WTC11 (cell line): ENCODE measurements around the gene CLEC2D. TPM values are rescaled to one million over a fixed set of nuclear protein-coding genes. Genes with fewer than 3 reads are reported as not detected.
A peak's percentile ranks its signal among the peaks of the same experiment; 100 is the strongest.

ENCODE experiments used
- ATAC-seq: fragments of 200-7000 bp; cut with Tn5 transposase; 2 replicates; pipeline ENCODE4 v1.10.0; 2021; ENCODE audit warnings: mild to moderate bottlenecking, moderate library complexity
- Bru-seq: library from RNA; stranded (reverse); fragments of 400-500 nt; gene quantifications from one replicate; lab custom pipeline; 2021; lab: Mats Ljungman, UMichigan
- CTCF ChIA-PET: fragments of 300-600 bp; sonication (Branson Sonifier 250); formaldehyde crosslinking; loops from one replicate; lab custom pipeline; 2021; ENCODE audit warnings: antibody characterized with exemption; lab: Charles Lee
- POLR2A ChIA-PET: fragments of 350-600 bp; sonication (Branson Sonifier 250); formaldehyde crosslinking; loops from one replicate; lab custom pipeline; 2021; ENCODE audit warnings: antibody characterized with exemption; lab: Charles Lee
- DNase-seq: peaks from one replicate; pipeline ENCODE4 v3.0.0; 2021; ENCODE audit warnings: low spot score
- H3K27ac Mint-ChIP-seq: 2 replicates; pipeline ENCODE4 v1.8.0; 2021; ENCODE audit warnings: mixed read lengths
- H3K27me3 Mint-ChIP-seq: 2 replicates; pipeline ENCODE4 v1.8.0; 2021; ENCODE audit warnings: low read depth, mild to moderate bottlenecking, moderate library complexity, mixed read lengths
- H3K36me3 Mint-ChIP-seq: 2 replicates; pipeline ENCODE4 v1.8.0; 2021; ENCODE audit warnings: mixed read lengths
- H3K4me1 Mint-ChIP-seq: 2 replicates; pipeline ENCODE4 v1.8.0; 2022; ENCODE audit warnings: mixed read lengths
- H3K4me3 Mint-ChIP-seq: 2 replicates; pipeline ENCODE4 v1.8.0; 2021; ENCODE audit warnings: mild to moderate bottlenecking, moderate library complexity, mixed read lengths
- H3K9me3 Mint-ChIP-seq: 2 replicates; pipeline ENCODE4 v1.8.0; 2021; ENCODE audit warnings: mixed read lengths
- CBFB ChIP-seq: sonication (generic); formaldehyde crosslinking; IDR thresholded peaks from 2 replicates; pipeline ENCODE4 v1.8.1; 2022; ENCODE audit warnings: mild to moderate bottlenecking, low read depth, missing genetic modification reagents
- KAT7 ChIP-seq: sonication (generic); formaldehyde crosslinking; IDR thresholded peaks from 2 replicates; pipeline ENCODE4 v1.8.1; 2023; ENCODE audit warnings: missing genetic modification reagents, mild to moderate bottlenecking, borderline replicate concordance
- MXD4 ChIP-seq: fragments of 250-450 bp; sonication (Bioruptor Pico); IDR thresholded peaks from 2 replicates; pipeline ENCODE4 v1.8.0; 2021; ENCODE audit warnings: mild to moderate bottlenecking, moderate library complexity, borderline replicate concordance
- RORB ChIP-seq: fragments of 250-450 bp; sonication (Bioruptor Pico); IDR thresholded peaks from 2 replicates; pipeline ENCODE4 v1.9.0; 2021; ENCODE audit warnings: mild to moderate bottlenecking
- long read RNA-seq, 3 experiments: library from RNA in 1 of 3; library from capped mRNA in 1 of 3; library from polyadenylated mRNA in 1 of 3; unstranded in 2 of 3; stranded (forward) in 1 of 3; transcript quantifications; one replicate each; pipeline ENCODE4 v2.0.0, GENCODE V29; 2021
- total RNA-seq: library from RNA; stranded (reverse); gene quantifications from 3 replicates; pipeline ENCODE4 v1.2.3, GENCODE V29; 2021
- TF ChIP-seq, protein P1 (sequence below): sonication (generic); formaldehyde crosslinking; IDR thresholded peaks from 2 replicates; pipeline ENCODE4 v1.8.1; 2023; ENCODE audit warnings: mild to moderate bottlenecking, missing genetic modification reagents, moderate library complexity
- TF ChIP-seq, protein P2 (sequence below): fragments of 200-600 bp; IDR thresholded peaks from 2 replicates; pipeline ENCODE4 v1.8.0; 2022; ENCODE audit warnings: antibody characterized with exemption
- TF ChIP-seq, protein P3 (sequence below): sonication (generic); formaldehyde crosslinking; IDR thresholded peaks from 2 replicates; pipeline ENCODE4 v1.8.0; 2022; ENCODE audit warnings: missing genetic modification reagents
- TF ChIP-seq, protein P4 (sequence below): sonication (generic); formaldehyde crosslinking; IDR thresholded peaks from 2 replicates; pipeline ENCODE4 v1.8.0; 2022; ENCODE audit warnings: mild to moderate bottlenecking, missing genetic modification reagents
- TF ChIP-seq, protein P5 (sequence below): sonication (generic); formaldehyde crosslinking; IDR thresholded peaks from 2 replicates; pipeline ENCODE4 v1.8.0; 2022; ENCODE audit warnings: mild to moderate bottlenecking, missing genetic modification reagents

Gene CLEC2D, protein sequence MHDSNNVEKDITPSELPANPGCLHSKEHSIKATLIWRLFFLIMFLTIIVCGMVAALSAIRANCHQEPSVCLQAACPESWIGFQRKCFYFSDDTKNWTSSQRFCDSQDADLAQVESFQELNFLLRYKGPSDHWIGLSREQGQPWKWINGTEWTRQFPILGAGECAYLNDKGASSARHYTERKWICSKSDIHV
- total RNA-seq (6.2 to 9.8 TPM (median 7.1 TPM) in 3 replicates), Bru-seq, nascent RNA (percentile 86 among the genes with signal in this experiment)
- long read RNA-seq, experiment 1, partial matches to known transcripts, result 0 of 2 reads
- long read RNA-seq, experiment 1, other reads (novel, unspliced or antisense), result 2 of 2 reads
- long read RNA-seq, experiment 2, partial matches to known transcripts, result 2 of 8 reads
- long read RNA-seq, experiment 2, other reads (novel, unspliced or antisense), result 6 of 8 reads
- long read RNA-seq, experiment 3, partial matches to known transcripts, result 0 of 1 reads
- long read RNA-seq, experiment 3, other reads (novel, unspliced or antisense), result 1 of 1 reads

DNA sequence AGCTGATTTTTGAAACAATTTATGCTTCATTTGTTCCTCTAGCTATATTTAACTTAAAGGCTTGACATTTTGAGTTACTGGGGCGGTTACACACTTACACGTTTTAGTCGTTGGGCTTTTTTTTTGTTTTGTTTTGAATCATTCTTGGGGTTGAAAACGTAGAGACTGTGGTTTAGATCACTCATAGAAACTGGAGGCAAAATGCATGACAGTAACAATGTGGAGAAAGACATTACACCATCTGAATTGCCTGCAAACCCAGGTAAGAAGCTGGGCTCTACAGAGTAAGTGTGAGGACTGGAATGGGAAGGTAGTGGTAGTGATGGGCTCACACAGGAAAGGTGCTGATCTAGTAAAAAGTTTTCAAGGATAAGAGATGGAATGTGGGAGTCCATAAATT, at the start of gene CLEC2D:
Gene CLEC2D (plus strand): TSS at position 180 of the 400 bp plus-strand sequence. CDS start 22 bp downstream, at position 202.
- POLR2A ChIA-PET, result no interaction called here

DNA sequence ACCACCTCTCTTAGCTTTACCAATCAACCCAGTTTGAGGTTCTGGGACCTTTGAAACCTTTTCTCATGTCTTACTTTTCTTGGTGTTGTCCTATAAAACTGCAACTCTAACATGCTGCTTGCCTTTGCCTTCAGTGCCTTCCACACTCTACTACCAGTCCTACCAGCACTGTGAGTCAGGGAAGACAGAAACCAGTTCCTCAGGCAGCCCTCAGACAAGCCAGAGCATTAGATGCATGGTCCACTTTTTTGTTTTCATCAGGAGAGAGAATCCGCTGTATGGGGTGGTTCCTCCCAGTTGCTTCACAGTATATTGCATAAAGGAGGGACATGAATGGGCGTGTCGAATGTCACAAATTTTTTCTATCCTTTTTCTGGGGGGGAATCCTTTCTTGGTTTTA, 44.5 kb upstream of the CLEC2D start:
- no peak overlapping the region for H3K27ac Mint-ChIP-seq
- TF ChIP-seq, protein P1, sequence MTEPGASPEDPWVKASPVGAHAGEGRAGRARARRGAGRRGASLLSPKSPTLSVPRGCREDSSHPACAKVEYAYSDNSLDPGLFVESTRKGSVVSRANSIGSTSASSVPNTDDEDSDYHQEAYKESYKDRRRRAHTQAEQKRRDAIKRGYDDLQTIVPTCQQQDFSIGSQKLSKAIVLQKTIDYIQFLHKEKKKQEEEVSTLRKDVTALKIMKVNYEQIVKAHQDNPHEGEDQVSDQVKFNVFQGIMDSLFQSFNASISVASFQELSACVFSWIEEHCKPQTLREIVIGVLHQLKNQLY (CRISPR knock-in tag), result no peak
- TF ChIP-seq, protein P2, sequence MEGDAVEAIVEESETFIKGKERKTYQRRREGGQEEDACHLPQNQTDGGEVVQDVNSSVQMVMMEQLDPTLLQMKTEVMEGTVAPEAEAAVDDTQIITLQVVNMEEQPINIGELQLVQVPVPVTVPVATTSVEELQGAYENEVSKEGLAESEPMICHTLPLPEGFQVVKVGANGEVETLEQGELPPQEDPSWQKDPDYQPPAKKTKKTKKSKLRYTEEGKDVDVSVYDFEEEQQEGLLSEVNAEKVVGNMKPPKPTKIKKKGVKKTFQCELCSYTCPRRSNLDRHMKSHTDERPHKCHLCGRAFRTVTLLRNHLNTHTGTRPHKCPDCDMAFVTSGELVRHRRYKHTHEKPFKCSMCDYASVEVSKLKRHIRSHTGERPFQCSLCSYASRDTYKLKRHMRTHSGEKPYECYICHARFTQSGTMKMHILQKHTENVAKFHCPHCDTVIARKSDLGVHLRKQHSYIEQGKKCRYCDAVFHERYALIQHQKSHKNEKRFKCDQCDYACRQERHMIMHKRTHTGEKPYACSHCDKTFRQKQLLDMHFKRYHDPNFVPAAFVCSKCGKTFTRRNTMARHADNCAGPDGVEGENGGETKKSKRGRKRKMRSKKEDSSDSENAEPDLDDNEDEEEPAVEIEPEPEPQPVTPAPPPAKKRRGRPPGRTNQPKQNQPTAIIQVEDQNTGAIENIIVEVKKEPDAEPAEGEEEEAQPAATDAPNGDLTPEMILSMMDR, result no peak
- no peak for TF ChIP-seq RORB (CRISPR knock-in tag)
- TF ChIP-seq, protein P3, sequence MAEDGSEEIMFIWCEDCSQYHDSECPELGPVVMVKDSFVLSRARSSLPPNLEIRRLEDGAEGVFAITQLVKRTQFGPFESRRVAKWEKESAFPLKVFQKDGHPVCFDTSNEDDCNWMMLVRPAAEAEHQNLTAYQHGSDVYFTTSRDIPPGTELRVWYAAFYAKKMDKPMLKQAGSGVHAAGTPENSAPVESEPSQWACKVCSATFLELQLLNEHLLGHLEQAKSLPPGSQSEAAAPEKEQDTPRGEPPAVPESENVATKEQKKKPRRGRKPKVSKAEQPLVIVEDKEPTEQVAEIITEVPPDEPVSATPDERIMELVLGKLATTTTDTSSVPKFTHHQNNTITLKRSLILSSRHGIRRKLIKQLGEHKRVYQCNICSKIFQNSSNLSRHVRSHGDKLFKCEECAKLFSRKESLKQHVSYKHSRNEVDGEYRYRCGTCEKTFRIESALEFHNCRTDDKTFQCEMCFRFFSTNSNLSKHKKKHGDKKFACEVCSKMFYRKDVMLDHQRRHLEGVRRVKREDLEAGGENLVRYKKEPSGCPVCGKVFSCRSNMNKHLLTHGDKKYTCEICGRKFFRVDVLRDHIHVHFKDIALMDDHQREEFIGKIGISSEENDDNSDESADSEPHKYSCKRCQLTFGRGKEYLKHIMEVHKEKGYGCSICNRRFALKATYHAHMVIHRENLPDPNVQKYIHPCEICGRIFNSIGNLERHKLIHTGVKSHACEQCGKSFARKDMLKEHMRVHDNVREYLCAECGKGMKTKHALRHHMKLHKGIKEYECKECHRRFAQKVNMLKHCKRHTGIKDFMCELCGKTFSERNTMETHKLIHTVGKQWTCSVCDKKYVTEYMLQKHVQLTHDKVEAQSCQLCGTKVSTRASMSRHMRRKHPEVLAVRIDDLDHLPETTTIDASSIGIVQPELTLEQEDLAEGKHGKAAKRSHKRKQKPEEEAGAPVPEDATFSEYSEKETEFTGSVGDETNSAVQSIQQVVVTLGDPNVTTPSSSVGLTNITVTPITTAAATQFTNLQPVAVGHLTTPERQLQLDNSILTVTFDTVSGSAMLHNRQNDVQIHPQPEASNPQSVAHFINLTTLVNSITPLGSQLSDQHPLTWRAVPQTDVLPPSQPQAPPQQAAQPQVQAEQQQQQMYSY (CRISPR knock-in tag), result no peak
- TF ChIP-seq, protein P4, sequence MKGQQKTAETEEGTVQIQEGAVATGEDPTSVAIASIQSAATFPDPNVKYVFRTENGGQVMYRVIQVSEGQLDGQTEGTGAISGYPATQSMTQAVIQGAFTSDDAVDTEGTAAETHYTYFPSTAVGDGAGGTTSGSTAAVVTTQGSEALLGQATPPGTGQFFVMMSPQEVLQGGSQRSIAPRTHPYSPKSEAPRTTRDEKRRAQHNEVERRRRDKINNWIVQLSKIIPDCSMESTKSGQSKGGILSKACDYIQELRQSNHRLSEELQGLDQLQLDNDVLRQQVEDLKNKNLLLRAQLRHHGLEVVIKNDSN, result no peak
- ATAC-seq, result no peak
- no peaks in the 10 kb centered on the region for H3K4me1 Mint-ChIP-seq
- H3K27me3 Mint-ChIP-seq, result no peaks in the 10 kb centered on the region
- no peaks in the 10 kb centered on the region for H3K36me3 Mint-ChIP-seq
- ChIA-PET POLR2A (no interaction called here), CTCF (interaction anchor here (1.1 kb wide), 1 partner anchor 156 kb away, joined by 4 read pairs; no protein-coding TSS in a partner anchor)
- H3K9me3 Mint-ChIP-seq, result peaks cover 4% of the 10 kb centered on the region; the same call in 1 of the 2 replicates
- DNase-seq, result no peak
- no peak overlapping the region for H3K4me3 Mint-ChIP-seq

More for the DNA sequence above, at the start of gene CLEC2D:
- CTCF ChIA-PET, result interaction anchor here (0.9 kb wide), 1 partner anchor 38 kb away, joined by 3 read pairs; no protein-coding TSS in a partner anchor
- no peak for ATAC-seq
- Mint-ChIP-seq H3K36me3 (peaks cover 12% of the 10 kb centered on the region), H3K27me3 (no peaks in the 10 kb centered on the region), H3K27ac (no peak within 1 kb of the TSS), H3K4me3 (no peak within 1 kb of the TSS), H3K9me3 (no peaks in the 10 kb centered on the region), H3K4me1 (peaks cover 17% of the 10 kb centered on the region)
- TF ChIP-seq, protein P5, sequence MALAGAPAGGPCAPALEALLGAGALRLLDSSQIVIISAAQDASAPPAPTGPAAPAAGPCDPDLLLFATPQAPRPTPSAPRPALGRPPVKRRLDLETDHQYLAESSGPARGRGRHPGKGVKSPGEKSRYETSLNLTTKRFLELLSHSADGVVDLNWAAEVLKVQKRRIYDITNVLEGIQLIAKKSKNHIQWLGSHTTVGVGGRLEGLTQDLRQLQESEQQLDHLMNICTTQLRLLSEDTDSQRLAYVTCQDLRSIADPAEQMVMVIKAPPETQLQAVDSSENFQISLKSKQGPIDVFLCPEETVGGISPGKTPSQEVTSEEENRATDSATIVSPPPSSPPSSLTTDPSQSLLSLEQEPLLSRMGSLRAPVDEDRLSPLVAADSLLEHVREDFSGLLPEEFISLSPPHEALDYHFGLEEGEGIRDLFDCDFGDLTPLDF (CRISPR knock-in tag), result no peak
- no peak for DNase-seq

DNA sequence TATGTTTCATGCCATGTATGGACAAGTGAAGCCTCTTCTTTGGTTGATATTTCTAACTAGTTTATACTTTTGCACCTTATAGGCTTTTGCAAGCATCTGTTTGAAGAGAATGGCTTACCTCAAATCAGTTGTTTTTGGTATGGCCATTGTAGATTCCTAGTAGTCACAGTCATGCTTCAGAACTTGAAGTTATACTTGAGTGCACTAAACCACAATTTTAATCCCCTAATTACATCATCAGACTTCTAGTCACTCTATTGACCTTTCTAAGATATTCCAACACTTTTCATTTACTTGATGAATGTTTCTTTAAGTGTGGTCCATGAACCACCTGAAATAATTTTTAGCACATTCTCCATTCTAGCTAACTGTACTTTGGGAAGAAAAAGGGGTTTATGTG, 43.2 kb upstream of the CLEC2D start:
- Mint-ChIP-seq H3K4me3 (no peak overlapping the region), H3K27ac (no peak overlapping the region), H3K4me1 (no peaks in the 10 kb centered on the region), H3K36me3 (no peaks in the 10 kb centered on the region), H3K9me3 (peaks cover 8% of the 10 kb centered on the region), H3K27me3 (no peaks in the 10 kb centered on the region)
- CTCF ChIA-PET, result no interaction called here
- POLR2A ChIA-PET, result no interaction called here
- ATAC-seq (no peak), DNase-seq (no peak)
- TF ChIP-seq MXD4 (CRISPR knock-in tag) (no peak), KAT7 (CRISPR knock-in tag) (no peak), CBFB (CRISPR knock-in tag) (no peak)
- TF ChIP-seq, all 79 proteins: peak for 0
